Thoracic aorta (tissue), 2 donors: ENCODE measurements around the gene SPAAR. TPM values are rescaled to one million over a fixed set of nuclear protein-coding genes. Genes with fewer than 3 reads are reported as not detected.
A peak's percentile ranks its signal among the peaks of the same experiment; 100 is the strongest.
"Not testable (repeated sequence)": the region's sequence is repeated elsewhere in the genome, so short reads cannot be mapped to it uniquely, and the experiment has no call there.

Experiments used
- ATAC-seq: fragments of 150-250 bp; one replicate; pipeline ENCODE4 v1.8.0; 2017; ENCODE audit warnings: low read depth; ENCODE audit not compliant: insufficient number of reproducible peaks, low FRiP score
- DNase-seq: peaks from one replicate; pipeline ENCODE4 v3.0.0-alpha.2; 2020; ENCODE audit warnings: low spot score
- H3K27ac ChIP-seq, 2 donors: fragments of 200-600 bp; sonication (generic); 1 replicate in 1 of 2; 2 replicates in 1 of 2; pipeline ENCODE4 v1.5.1; 2016; ENCODE audit warnings: mild to moderate bottlenecking in 2 of 2, moderate library complexity in 2 of 2
- H3K27me3 ChIP-seq: fragments of 200-600 bp; sonication (generic); replicated peaks from 2 replicates; pipeline ENCODE4 v1.6.0; 2016; ENCODE audit warnings: mild to moderate bottlenecking; ENCODE audit not compliant: insufficient read depth
- H3K36me3 ChIP-seq: fragments of 200-600 bp; sonication (generic); one replicate; pipeline ENCODE4 v1.5.1; 2016
- H3K4me1 ChIP-seq, 2 donors: fragments of 200-600 bp; sonication (generic); 1 replicate in 1 of 2; 2 replicates in 1 of 2; pipeline versions ENCODE4 v1.5.1 to v1.6.0; 2016; ENCODE audit warnings: low read depth in 2 of 2, mild to moderate bottlenecking in 1 of 2; ENCODE audit not compliant: control insufficient read depth in 1 of 2
- H3K4me3 ChIP-seq: fragments of 200-600 bp; sonication (generic); 2 replicates; pipeline ENCODE4 v1.5.1; 2016; ENCODE audit warnings: mild to moderate bottlenecking
- H3K9me3 ChIP-seq: fragments of 200-600 bp; sonication (generic); 2 replicates; pipeline ENCODE4 v1.5.1; 2016
- total RNA-seq, 2 donors: library from RNA; depleted of rRNA; stranded (reverse); fragments of >200 nt; gene quantifications; one replicate each; pipeline versions ENCODE4 v1.1.0 to v1.2.3, GENCODE V29; 2016
- TF ChIP-seq, protein P1 (sequence below): fragments of 200-600 bp; sonication (generic); IDR thresholded peaks from one replicate; pipeline ENCODE4 v1.5.1; 2019; ENCODE audit warnings: antibody characterized with exemption

The SPAAR gene
- total RNA-seq, 2 donors from 2014 or later = 3.2 to 4.9 TPM

DNA sequence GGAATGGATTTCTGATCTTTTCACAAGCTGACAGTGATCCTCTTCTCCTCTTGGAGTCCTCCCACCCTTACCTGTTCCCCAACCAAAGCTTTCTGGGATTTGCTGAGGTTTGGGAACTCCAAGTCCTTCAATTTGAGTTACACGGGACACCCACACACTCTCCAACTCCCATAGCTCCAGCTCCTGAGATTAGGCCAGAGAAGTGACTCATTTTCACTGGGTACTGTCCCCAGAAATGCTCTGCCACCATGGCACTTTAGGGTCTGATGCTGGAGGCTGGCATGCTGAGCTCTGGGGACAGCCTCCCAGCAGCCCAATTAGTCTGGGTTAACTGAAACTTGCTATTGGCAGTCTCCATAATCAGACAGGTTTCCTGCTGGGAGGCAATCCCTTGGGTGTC, 17.2 kb upstream of the SPAAR start:
- Histone ChIP-seq H3K4me1 (no peaks in the 10 kb centered on the region), H3K9me3 (no peaks in the 10 kb centered on the region), H3K27ac (no peak overlapping the region), H3K27me3 (no peaks in the 10 kb centered on the region), H3K4me3 (no peak overlapping the region), H3K36me3 (no peaks in the 10 kb centered on the region)
- ATAC-seq (no peak), DNase-seq (no peak)
- TF ChIP-seq, protein P1, sequence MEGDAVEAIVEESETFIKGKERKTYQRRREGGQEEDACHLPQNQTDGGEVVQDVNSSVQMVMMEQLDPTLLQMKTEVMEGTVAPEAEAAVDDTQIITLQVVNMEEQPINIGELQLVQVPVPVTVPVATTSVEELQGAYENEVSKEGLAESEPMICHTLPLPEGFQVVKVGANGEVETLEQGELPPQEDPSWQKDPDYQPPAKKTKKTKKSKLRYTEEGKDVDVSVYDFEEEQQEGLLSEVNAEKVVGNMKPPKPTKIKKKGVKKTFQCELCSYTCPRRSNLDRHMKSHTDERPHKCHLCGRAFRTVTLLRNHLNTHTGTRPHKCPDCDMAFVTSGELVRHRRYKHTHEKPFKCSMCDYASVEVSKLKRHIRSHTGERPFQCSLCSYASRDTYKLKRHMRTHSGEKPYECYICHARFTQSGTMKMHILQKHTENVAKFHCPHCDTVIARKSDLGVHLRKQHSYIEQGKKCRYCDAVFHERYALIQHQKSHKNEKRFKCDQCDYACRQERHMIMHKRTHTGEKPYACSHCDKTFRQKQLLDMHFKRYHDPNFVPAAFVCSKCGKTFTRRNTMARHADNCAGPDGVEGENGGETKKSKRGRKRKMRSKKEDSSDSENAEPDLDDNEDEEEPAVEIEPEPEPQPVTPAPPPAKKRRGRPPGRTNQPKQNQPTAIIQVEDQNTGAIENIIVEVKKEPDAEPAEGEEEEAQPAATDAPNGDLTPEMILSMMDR = no peak

DNA sequence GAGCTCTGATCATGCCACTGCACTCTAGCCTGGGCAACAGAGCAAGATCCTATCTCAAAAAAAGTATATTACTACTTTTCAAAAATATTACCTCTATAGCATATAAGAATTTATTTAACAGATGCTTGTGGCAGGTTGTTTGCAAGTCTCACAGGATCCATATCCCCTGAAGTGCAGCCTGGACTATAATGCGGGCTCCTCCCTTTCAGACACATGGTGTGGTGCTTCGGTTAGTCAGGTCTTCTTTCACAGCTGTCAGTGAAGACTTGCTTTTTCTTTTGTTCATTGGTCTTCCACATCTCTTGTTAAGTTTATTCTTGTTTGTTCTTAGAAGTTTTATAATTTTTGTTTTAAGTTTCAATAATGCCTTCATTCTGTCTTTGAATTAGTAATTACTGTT, 12.7 kb upstream of the SPAAR start:
- Histone ChIP-seq H3K4me1 (no peaks in the 10 kb centered on the region), H3K27ac (no peak overlapping the region), H3K4me3 (no peak overlapping the region), H3K27me3 (no peaks in the 10 kb centered on the region), H3K36me3 (no peaks in the 10 kb centered on the region), H3K9me3 (no peaks in the 10 kb centered on the region)
- no peak for ATAC-seq
- TF ChIP-seq, protein P1 = no peak
- no peak for DNase-seq

DNA sequence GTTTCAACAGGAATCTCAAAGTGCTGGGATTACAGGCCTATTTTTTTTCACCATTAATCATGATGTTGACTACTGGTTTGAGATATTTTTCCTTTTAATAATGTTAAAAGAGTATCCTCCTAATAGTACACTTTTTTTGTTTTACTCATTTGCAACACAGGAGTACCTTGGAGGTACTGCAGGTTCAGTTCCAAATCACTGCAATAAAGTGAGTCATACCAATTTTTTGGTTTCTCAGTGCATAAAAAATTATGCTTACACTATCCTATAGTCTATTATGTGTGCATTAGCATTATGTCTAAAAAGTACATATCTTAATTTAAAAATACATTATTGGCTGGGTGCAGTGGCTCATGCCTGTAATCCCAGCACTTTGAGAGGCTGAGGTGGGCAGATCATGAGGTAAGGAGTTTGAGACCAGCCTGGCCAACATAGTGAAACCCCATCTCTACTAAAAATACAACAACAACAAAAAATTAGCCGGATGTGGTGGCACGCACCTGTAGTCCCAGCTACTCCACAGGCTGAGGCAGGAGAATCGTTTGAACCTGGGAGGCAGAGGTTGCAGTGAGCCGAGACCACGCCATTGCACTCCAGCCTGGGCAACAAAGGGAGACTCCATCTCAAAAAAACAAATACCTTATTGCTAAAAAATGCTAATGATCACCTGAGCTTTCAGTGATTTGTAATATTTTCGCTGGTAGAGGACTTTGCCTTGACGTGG, 11.8 kb upstream of the SPAAR start:
- not testable (repeated sequence) for H3K27me3 ChIP-seq, H3K4me3 ChIP-seq, H3K4me1 ChIP-seq, ATAC-seq, H3K27ac ChIP-seq, DNase-seq, H3K36me3 ChIP-seq, H3K9me3 ChIP-seq

DNA sequence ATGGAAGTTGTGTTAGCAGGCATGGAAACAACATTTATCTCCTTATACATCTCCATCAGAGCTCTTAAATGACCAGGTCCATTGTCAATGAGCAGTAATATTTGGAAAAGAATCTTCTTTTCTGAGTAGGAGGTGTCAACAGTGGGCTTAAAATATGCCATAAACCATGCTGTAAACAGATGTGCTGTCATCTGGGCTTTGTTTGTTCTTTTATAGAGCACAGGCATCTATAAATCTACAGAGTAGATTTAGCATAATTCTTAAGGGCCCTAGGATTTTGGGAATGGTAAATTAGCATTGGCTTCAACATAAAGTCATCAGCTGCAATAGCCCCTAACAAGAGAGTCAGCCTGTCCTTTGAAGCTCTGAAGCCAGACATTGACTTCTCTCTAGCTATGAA, 11.0 kb upstream of the SPAAR start:
- no peak overlapping the region for H3K4me3 ChIP-seq
- no peak for ATAC-seq
- no peak for DNase-seq
- H3K36me3 ChIP-seq = no peaks in the 10 kb centered on the region
- H3K4me1 ChIP-seq = peaks cover 0 to 3% of the 10 kb centered on the region in 2 donors
- no peaks in the 10 kb centered on the region for H3K27me3 ChIP-seq
- TF ChIP-seq, protein P1 = no peak
- no peak overlapping the region for H3K27ac ChIP-seq
- no peaks in the 10 kb centered on the region for H3K9me3 ChIP-seq

DNA sequence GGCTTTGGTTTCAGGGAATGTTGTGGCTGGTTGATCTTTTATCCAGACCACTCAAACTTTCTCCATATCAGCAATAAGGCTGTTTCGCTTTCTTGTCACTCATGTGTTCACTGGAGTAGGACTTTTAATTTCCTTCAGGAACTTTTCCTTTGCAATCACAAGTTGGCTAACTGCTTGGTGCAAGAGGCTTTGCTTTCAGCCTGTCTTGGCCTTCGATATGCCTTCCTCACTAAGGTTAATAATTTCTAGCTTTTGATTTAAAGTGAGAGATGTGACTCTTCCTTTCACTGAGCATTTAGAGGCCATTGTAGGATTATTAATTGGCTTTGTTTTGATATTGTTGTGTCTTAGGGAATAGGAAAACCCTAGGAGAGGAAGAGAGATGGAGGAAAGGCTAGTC, 10.3 kb upstream of the SPAAR start:
- Histone ChIP-seq H3K27me3 (no peaks in the 10 kb centered on the region), H3K27ac (no peak overlapping the region), H3K36me3 (no peaks in the 10 kb centered on the region), H3K4me3 (no peak overlapping the region), H3K9me3 (no peaks in the 10 kb centered on the region), H3K4me1 (peaks cover 3 to 9% of the 10 kb centered on the region in 2 donors)
- no peak for DNase-seq
- TF ChIP-seq, protein P1 = no peak
- no peak for ATAC-seq

DNA sequence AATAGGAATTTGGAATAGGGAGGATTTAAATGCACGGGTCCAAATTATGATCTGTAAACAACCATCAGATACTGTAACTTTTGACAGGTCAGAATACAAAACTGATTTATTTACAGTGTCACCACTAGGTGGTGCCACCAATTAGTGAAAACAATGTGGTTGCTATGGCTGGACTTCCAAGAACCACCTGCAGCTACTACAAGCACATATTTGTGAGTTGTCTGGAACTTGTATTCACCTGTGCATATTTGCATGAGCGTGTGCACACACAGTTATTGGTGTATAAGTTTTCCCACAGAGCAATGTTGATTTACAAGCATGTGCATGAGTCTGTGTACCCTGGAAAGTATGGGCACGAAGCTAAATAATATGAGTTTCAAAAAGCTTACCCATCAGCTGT, 6.2 kb upstream of the SPAAR start:
- no peak overlapping the region for H3K27ac ChIP-seq
- DNase-seq = no peak
- TF ChIP-seq, protein P1 = peak; percentile 84
- no peaks in the 10 kb centered on the region for H3K9me3 ChIP-seq
- no peak for ATAC-seq
- no peak overlapping the region for H3K4me3 ChIP-seq
- H3K4me1 ChIP-seq = peaks cover 35 to 48% of the 10 kb centered on the region in 2 donors
- H3K27me3 ChIP-seq = no peaks in the 10 kb centered on the region
- H3K36me3 ChIP-seq = no peaks in the 10 kb centered on the region
